Lung (tissue), 12 donors: ENCODE results near the gene DNAH1. TPM values are rescaled to one million over a fixed set of nuclear protein-coding genes. Genes with fewer than 3 reads are reported as not detected.
A peak's percentile ranks its signal among the peaks of the same experiment; 100 is the strongest.

ENCODE experiments used
- ATAC-seq: fragments of 200-7000 bp; cut with Tn5 transposase; one replicate; pipeline ENCODE4 v1.9.1; 2020; ENCODE audit warnings: moderate number of reproducible peaks; ENCODE audit not compliant: insufficient read depth, low FRiP score
- DNase-seq, 3 donors: peaks; one replicate each; pipeline ENCODE4 v3.0.0-alpha.2; 2013 to 2017
- H3K27ac ChIP-seq, 2 donors: one replicate each; pipeline ENCODE4 v1.5.1; 2013; ENCODE audit warnings: mild to moderate bottlenecking in 2 of 2, moderate library complexity in 2 of 2, control low read depth in 1 of 2, inconsistent platforms in 1 of 2, low read depth in 1 of 2, low read length in 1 of 2
- H3K27me3 ChIP-seq, 3 donors: one replicate each; pipeline ENCODE4 v1.5.1; 2013; ENCODE audit warnings: low read length in 2 of 3; ENCODE audit not compliant: control insufficient read depth in 3 of 3, insufficient read depth in 3 of 3
- H3K36me3 ChIP-seq, 4 donors: one replicate each; pipeline ENCODE4 v1.5.1; 2013; ENCODE audit warnings: low read length in 4 of 4, mild to moderate bottlenecking in 1 of 4, moderate library complexity in 1 of 4; ENCODE audit not compliant: control insufficient read depth in 4 of 4, insufficient read depth in 4 of 4
- H3K4me1 ChIP-seq, 5 donors: one replicate each; pipeline ENCODE4 v1.5.1; 2013; ENCODE audit warnings: low read length in 5 of 5, mild to moderate bottlenecking in 2 of 5, moderate library complexity in 1 of 5; ENCODE audit not compliant: control insufficient read depth in 5 of 5, insufficient read depth in 5 of 5
- H3K4me3 ChIP-seq: one replicate; pipeline ENCODE4 v1.5.1; 2013; ENCODE audit warnings: mild to moderate bottlenecking, control low read depth, moderate library complexity
- H3K9ac ChIP-seq, 2 donors: one replicate each; pipeline ENCODE4 v1.5.1; 2013; ENCODE audit warnings: low read length in 2 of 2, control low read depth in 1 of 2; ENCODE audit not compliant: insufficient read depth in 1 of 2
- H3K9me3 ChIP-seq, 4 donors: one replicate each; pipeline ENCODE4 v1.5.1; 2013; ENCODE audit warnings: low read length in 3 of 4, mild to moderate bottlenecking in 1 of 4, moderate library complexity in 1 of 4; ENCODE audit not compliant: control insufficient read depth in 4 of 4, insufficient read depth in 3 of 4
- CTCF ChIP-seq: IDR thresholded peaks from 2 replicates; pipeline ENCODE4 v1.5.1; 2012; ENCODE audit warnings: mild to moderate bottlenecking; ENCODE audit errors: control extremely low read depth, extremely low read depth
- WGBS, 2 donors: extraction: QIAGEN DNeasy Blood & Tissue Kit; methylation state at CpG; one replicate each; pipeline ENCODE4 v1.1.7; 2013; 5-methylcytosine and 5-hydroxymethylcytosine counted together
- polyA plus RNA-seq, 2 donors: library from polyadenylated mRNA; stranded (reverse); fragments of 200-250 nt; gene quantifications; one replicate each; pipeline ENCODE4 v1.2.1, GENCODE V29; 2013
- total RNA-seq, 2 donors: library from RNA; depleted of rRNA in 1 of 2; stranded (reverse); fragments of >200 nt in 1 of 2; gene quantifications; one replicate each; pipeline ENCODE4 v1.2.1, GENCODE V29; 2014 to 2021
- donor health status: control.
- donor health status: control.
- donor health status: Bipolar disorder and iron deficiency.
- donor health status: healthy.
- donor health status: DM: yes; HTN: yes; CAD: no.

DNAH1 gene
- total and polyA plus RNA-seq, 4 donors = 6.1 to 21.5 (median 11.4) TPM

- Histone ChIP-seq H3K4me1 (peaks cover 0 to 11% (median 4%) of the 10 kb centered on the region in 5 donors), H3K27ac (no peak overlapping the region), H3K9ac (no peak overlapping the region), H3K4me3 (no peak overlapping the region), H3K36me3 (peaks cover 0 to 36% (median 4%) of the 10 kb centered on the region in 4 donors), H3K27me3 (no peaks in the 10 kb centered on the region), H3K9me3 (no peaks in the 10 kb centered on the region)
- DNase-seq (peak in 2 of 3 donors; percentile 35 to 56), ATAC-seq (no peak)
- no peak for TF ChIP-seq CTCF
- WGBS, 2 donors = 80 to 84% methylated on average over 7 of the region's 7 CpGs
Observed at GRCh38 chr3:52291508-52292181, 24.5 kb upstream of the DNAH1 start.

- Histone ChIP-seq H3K27ac (no peak overlapping the region), H3K9ac (no peak overlapping the region), H3K9me3 (no peaks in the 10 kb centered on the region), H3K4me3 (no peak overlapping the region), H3K4me1 (peaks cover 0 to 7% (median 0%) of the 10 kb centered on the region in 5 donors), H3K27me3 (no peaks in the 10 kb centered on the region), H3K36me3 (peaks cover 0 to 38% (median 4%) of the 10 kb centered on the region in 4 donors)
- ATAC-seq (no peak), DNase-seq (no peak)
- 95% methylated on average over 20 of the region's 20 CpGs for WGBS, 2 donors
- no peak for TF ChIP-seq CTCF
Observed at GRCh38 chr3:52292247-52293065, 23.7 kb upstream of the DNAH1 start.

- Histone ChIP-seq H3K9me3 (no peaks in the 10 kb centered on the region), H3K4me1 (peaks cover 0 to 15% (median 0%) of the 10 kb centered on the region in 5 donors), H3K9ac (no peak overlapping the region), H3K36me3 (peaks cover 0 to 38% (median 4%) of the 10 kb centered on the region in 4 donors), H3K27me3 (no peaks in the 10 kb centered on the region), H3K27ac (no peak overlapping the region), H3K4me3 (no peak overlapping the region)
- no peak for TF ChIP-seq CTCF
- DNase-seq (no peak), ATAC-seq (no peak)
- WGBS, 2 donors = 89 to 93% methylated on average over 17 of the region's 17 CpGs
Observed at GRCh38 chr3:52293491-52294319, 22.4 kb upstream of the DNAH1 start.
